K562 (cell line): ENCODE measurements around the gene TRMU. TPM values are rescaled to one million over a fixed set of nuclear protein-coding genes. Genes with fewer than 3 reads are reported as not detected.

Experiments
- ATAC-seq: fragments of 200-7000 bp; cut with Tn5 transposase; 3 replicates; pipeline ENCODE4 v1.9.1; 2020; ENCODE audit warnings: moderate library complexity
- BruUV-seq: library from RNA; stranded (reverse); fragments of 400-500 nt; replicated peaks from 2 replicates; lab custom pipeline; 2021; lab: Mats Ljungman, UMichigan
- CTCF ChIA-PET: fragments of 300-600 bp; formaldehyde crosslinking; extraction: SDS; loops from one replicate; lab custom pipeline; 2021; ENCODE audit warnings: low intra/inter-chr PET ratio; lab: Yijun Ruan, JAX
- POLR2A ChIA-PET: fragments of 300-600, 350-650 bp; sonication (Branson Sonifier 250); formaldehyde crosslinking; extraction: SDS; loops from one replicate; lab custom pipeline; 2021; ENCODE audit warnings: antibody characterized with exemption, inconsistent platforms; lab: Yijun Ruan, JAX
- DNase-seq, 4 experiments: peaks; one replicate each; pipeline versions ENCODE4 v3.0.0 to v3.0.0-alpha.2; 2011 to 2018; ENCODE audit warnings: low spot score in 3 of 4, mixed read lengths in 3 of 4; ENCODE audit errors: extremely low read depth in 1 of 4
- FAIRE-seq: peaks from 2 replicates; lab custom pipeline; 2011; peaks lifted over from hg19 to GRCh38; lab: Jason Lieb, UNC
- H2AFZ ChIP-seq: 2 replicates; pipeline ENCODE4 v1.6.0; 2011; ENCODE audit warnings: low read depth, low read length, control low read depth, inconsistent platforms
- H3K27ac ChIP-seq: fragments of 200-600 bp; 3 replicates; pipeline ENCODE4 v1.8.0; 2011; ENCODE audit warnings: low read depth, mild to moderate bottlenecking, control low read depth, inconsistent platforms, low read length, moderate library complexity, mixed read lengths; ENCODE audit errors: extremely low read depth
- H3K27me3 ChIP-seq, 2 experiments: fragments of 300-600 bp in 1 of 2; 2 replicates in 1 of 2; 3 replicates in 1 of 2; pipeline versions ENCODE4 v1.6.0 to v1.8.0; 2011; ENCODE audit warnings: inconsistent platforms in 2 of 2, low read length in 2 of 2, mild to moderate bottlenecking in 1 of 2, mixed read lengths in 1 of 2, moderate library complexity in 1 of 2; ENCODE audit not compliant: control insufficient read depth in 2 of 2, insufficient read depth in 2 of 2
- H3K36me3 ChIP-seq: fragments of 300-600 bp; 3 replicates; pipeline ENCODE4 v1.8.0; 2011; ENCODE audit warnings: mild to moderate bottlenecking, low read length, inconsistent platforms; ENCODE audit not compliant: control insufficient read depth, insufficient read depth
- H3K4me1 ChIP-seq, 2 experiments: fragments of 200-600 bp in 1 of 2; replicated peaks in 1 of 2; 2 replicates in 1 of 2; 3 replicates in 1 of 2; pipeline versions ENCODE4 v1.5.1 to v1.8.0; 2011; ENCODE audit warnings: inconsistent platforms in 2 of 2, low read length in 2 of 2, mild to moderate bottlenecking in 1 of 2, mixed read lengths in 1 of 2, moderate library complexity in 1 of 2; ENCODE audit not compliant: control insufficient read depth in 2 of 2, insufficient read depth in 2 of 2
- H3K4me2 ChIP-seq: 2 replicates; pipeline ENCODE4 v1.6.1; 2011; ENCODE audit warnings: low read length, control low read depth, inconsistent platforms, mixed read lengths; ENCODE audit not compliant: insufficient read depth
- H3K4me3 ChIP-seq: fragments of 200-600 bp; sonication (generic), shearing (Covaris generic); 2 replicates; pipeline ENCODE4 v1.5.1; 2016; ENCODE audit warnings: control low read depth, inconsistent platforms
- H3K79me2 ChIP-seq: fragments of 200-600 bp; 3 replicates; pipeline ENCODE4 v1.8.0; 2011; ENCODE audit warnings: low read length, inconsistent platforms; ENCODE audit not compliant: control insufficient read depth, insufficient read depth
- H3K9ac ChIP-seq, 2 experiments: 2 replicates each; pipeline versions ENCODE4 v1.6.0 to v1.6.1; 2011; ENCODE audit warnings: low read depth in 2 of 2, low read length in 2 of 2, control low read depth in 1 of 2, inconsistent platforms in 1 of 2, mild to moderate bottlenecking in 1 of 2, mixed read lengths in 1 of 2; ENCODE audit not compliant: insufficient read depth in 1 of 2
- H3K9me1 ChIP-seq: one replicate; pipeline ENCODE4 v1.6.0; 2011; ENCODE audit warnings: inconsistent platforms, mild to moderate bottlenecking, low read length, moderate library complexity; ENCODE audit not compliant: control insufficient read depth, insufficient read depth
- H3K9me3 ChIP-seq: replicated peaks from 2 replicates; pipeline ENCODE4 v1.5.1; 2011; ENCODE audit warnings: low read depth, low read length, inconsistent platforms; ENCODE audit not compliant: control insufficient read depth, insufficient read depth
- H4K20me1 ChIP-seq: replicated peaks from 2 replicates; pipeline ENCODE4 v1.6.1; 2011; ENCODE audit warnings: low read length, inconsistent platforms, mixed read lengths; ENCODE audit not compliant: control insufficient read depth, insufficient read depth
- C11orf30 ChIP-seq: fragments of 450-650 bp; IDR thresholded peaks from 2 replicates; pipeline ENCODE4 v1.6.1; 2016; ENCODE audit warnings: low read depth, mild to moderate bottlenecking
- EZH2 ChIP-seq: IDR thresholded peaks from 2 replicates; pipeline ENCODE4 v1.6.1; 2012; ENCODE audit warnings: low read depth, mild to moderate bottlenecking, inconsistent platforms, low read length, borderline replicate concordance
- FOXA3 ChIP-seq, 2 experiments: fragments of 450-650 bp in 1 of 2; sonication (generic) in 1 of 2; formaldehyde crosslinking; IDR thresholded peaks in 1 of 2; conservative IDR thresholded peaks in 1 of 2; 2 replicates each; pipeline versions ENCODE4 v1.4.0 to v1.8.0; 2020 to 2022; ENCODE audit warnings: mild to moderate bottlenecking in 2 of 2, missing genetic modification reagents in 1 of 2
- PREB ChIP-seq: sonication (generic); formaldehyde crosslinking; IDR thresholded peaks from 2 replicates; pipeline ENCODE4 v1.8.1; 2023; ENCODE audit warnings: mild to moderate bottlenecking, missing genetic modification reagents
- TAF9B ChIP-seq: fragments of 450-650 bp; IDR thresholded peaks from 2 replicates; pipeline ENCODE4 v1.6.1; 2018; ENCODE audit warnings: mild to moderate bottlenecking; ENCODE audit not compliant: partially characterized antibody
- ZNF316 ChIP-seq: fragments of 450-650 bp; IDR thresholded peaks from 2 replicates; pipeline ENCODE4 v1.6.1; 2016
- ZNF512 ChIP-seq: IDR thresholded peaks from 2 replicates; pipeline ENCODE4 v1.6.1; 2016; ENCODE audit warnings: missing genetic modification characterization, missing compliant biosample characterization
- ZZZ3 ChIP-seq: fragments of 450-650 bp; IDR thresholded peaks from 2 replicates; pipeline ENCODE4 v1.6.1; 2016; ENCODE audit warnings: antibody characterized with exemption, mild to moderate bottlenecking, moderate library complexity
- WGBS: fragments of 100-300 bp; shearing (Covaris generic); methylation state at CpG from one replicate; pipeline ENCODE4 v1.1.6; 2016; ENCODE audit warnings: low coverage, mixed read lengths; ENCODE audit not compliant: insufficient coverage; ENCODE audit errors: missing lambda C conversion rate; 5-methylcytosine and 5-hydroxymethylcytosine counted together
- in situ Hi-C: fragments of 300-500 bp; cut with MboI; formaldehyde crosslinking; loops from 4 replicates; pipeline ENCODE4 v1.15.0; 2018; ENCODE audit warnings: inconsistent platforms, mixed read lengths
- intact Hi-C: fragments of 100-400 bp; cut with micrococcal nuclease; formaldehyde crosslinking; loops from 2 replicates; pipeline ENCODE4 v1.14.2; 2022
- polyA plus RNA-seq, 8 experiments: library from polyadenylated mRNA; depleted of rRNA in 4 of 8; stranded (reverse) in 5 of 8; unstranded in 3 of 8; fragments of >200 nt; fragmentation: Nextera tagmentation in 2 of 8; fragmentation: Illumina TruSeq in 1 of 8; extraction: Ambion mirVana in 2 of 8; extraction: Trizol in 1 of 8; gene quantifications; 2 replicates each; pipeline versions ENCODE4 v1.2.1 to v1.2.3, GENCODE V29; 2011 to 2014; ENCODE audit warnings: inconsistent platforms in 1 of 8, missing spikeins in 1 of 8
- total RNA-seq, 7 experiments: library from RNA; depleted of rRNA in 6 of 7; stranded (reverse); fragments of >200 nt in 6 of 7; fragmentation: Illumina TruSeq in 2 of 7; extraction: Trizol in 2 of 7; gene quantifications; 2 replicates each; pipeline versions ENCODE4 v1.2.1 to v1.2.3, GENCODE V29; 2011 to 2021; ENCODE audit warnings: low replicate concordance in 1 of 7
- TF ChIP-seq, protein P1 (sequence below): fragments of 250-450 bp; sonication (Bioruptor Pico); IDR thresholded peaks from 2 replicates; pipeline ENCODE4 v1.5.0; 2021
- TF ChIP-seq, protein P2 (sequence below): IDR thresholded peaks from 2 replicates; pipeline ENCODE4 v1.6.1; 2011; ENCODE audit not compliant: insufficient read length; ENCODE audit errors: extremely low read depth

Gene TRMU
- total and polyA plus RNA-seq, 9 of the 15 experiments (the other 6 are each of a cell fraction or from before 2014, with no cell fraction given) = 2.3 to 49.9 (median 35.3) TPM

- WGBS = 93% methylated on average over 8 of the region's 8 CpGs
- Histone ChIP-seq H3K36me3 (peaks cover 67% of the 10 kb centered on the region; the same call in 2 of the 3 replicates), H3K4me3 (no peak overlapping the region), H3K9ac (no peak overlapping the region), H2AFZ (no peak overlapping the region), H3K79me2 (peaks cover 31% of the 10 kb centered on the region), H4K20me1 (no peaks in the 10 kb centered on the region), H3K27ac (no peak overlapping the region), H3K4me1 (peaks cover 5 to 12% of the 10 kb centered on the region in 2 experiments; a peak in 4 of 5 replicates), H3K9me1 (no peaks in the 10 kb centered on the region), H3K27me3 (no peaks in the 10 kb centered on the region), H3K4me2 (no peak overlapping the region), H3K9me3 (no peaks in the 10 kb centered on the region)
- no peak for TF ChIP-seq ZNF512 (tag)
- peak; percentile 6; the same call in 1 of the 2 replicates for TF ChIP-seq ZNF316
- TF ChIP-seq C11orf30 = 0 out of 2 replicates have a peak, but pooled peaks have one; percentile 7
- in situ Hi-C loops (no loop called here), intact Hi-C loops (no loop called here)
- CTCF ChIA-PET = no interaction called here
- no peak for DNase-seq
- no TSS peak for BruUV-seq
- no peak for FAIRE-seq
- POLR2A ChIA-PET = no interaction called here
- ATAC-seq = no peak
These were observed 3.1 kb downstream of the TRMU start for GRCh38 chr22:46338636-46339035.

DNA sequence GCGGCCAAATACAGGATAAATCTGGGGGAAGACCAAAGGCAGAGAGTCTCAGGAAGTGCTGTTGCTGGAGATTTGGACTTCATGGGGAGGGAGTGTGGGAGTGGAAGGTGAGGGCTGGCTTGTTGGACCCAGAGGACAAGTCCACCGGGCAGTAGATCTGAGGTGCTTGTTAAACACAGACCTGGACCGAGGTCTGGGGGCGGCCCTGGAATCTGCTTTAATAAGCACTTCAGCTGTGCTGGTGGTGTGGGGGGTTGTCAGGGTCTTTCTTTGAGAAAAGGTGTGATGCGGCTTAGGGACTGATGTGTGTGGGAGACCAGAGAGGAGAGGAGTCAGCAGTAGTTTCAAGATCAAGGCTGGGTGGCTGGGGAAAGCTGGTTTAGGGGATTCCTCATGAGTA lies 4.4 kb downstream of the TRMU start:
- no peak for DNase-seq
- no peak overlapping the region for H3K9ac ChIP-seq
- FAIRE-seq = no peak
- intact Hi-C loops = no loop called here
- no peaks in the 10 kb centered on the region for H3K27me3 ChIP-seq
- no TSS peak for BruUV-seq
- H3K9me3 ChIP-seq = no peaks in the 10 kb centered on the region
- peaks cover 2 to 8% of the 10 kb centered on the region in 2 experiments; a peak in 3 of 5 replicates for H3K4me1 ChIP-seq
- H3K79me2 ChIP-seq = peaks cover 31% of the 10 kb centered on the region
- in situ Hi-C loops = no loop called here
- peaks cover 79% of the 10 kb centered on the region; the same call in 2 of the 3 replicates for H3K36me3 ChIP-seq
- ChIA-PET POLR2A (interaction anchor here (1.2 kb wide), 2 partner anchors 28 to 33 kb away, joined by 4 read pairs; no protein-coding TSS in a partner anchor), CTCF (no interaction called here)
- H3K27ac ChIP-seq = no peak overlapping the region
- no peak for ATAC-seq
- H3K4me3 ChIP-seq = no peak overlapping the region
- no peak overlapping the region for H2AFZ ChIP-seq
- H3K9me1 ChIP-seq = no peaks in the 10 kb centered on the region
- WGBS = 80% methylated on average over 2 of the region's 5 CpGs
- H3K4me2 ChIP-seq = no peak overlapping the region
- no peaks in the 10 kb centered on the region for H4K20me1 ChIP-seq
- TF ChIP-seq FOXA3 (CRISPR knock-in tag; conservative IDR thresholded peaks at IDR 0.05 in 1 of 2, IDR thresholded peaks at IDR 0.05 in 1 of 2) = no peak
- TF ChIP-seq, protein P1, sequence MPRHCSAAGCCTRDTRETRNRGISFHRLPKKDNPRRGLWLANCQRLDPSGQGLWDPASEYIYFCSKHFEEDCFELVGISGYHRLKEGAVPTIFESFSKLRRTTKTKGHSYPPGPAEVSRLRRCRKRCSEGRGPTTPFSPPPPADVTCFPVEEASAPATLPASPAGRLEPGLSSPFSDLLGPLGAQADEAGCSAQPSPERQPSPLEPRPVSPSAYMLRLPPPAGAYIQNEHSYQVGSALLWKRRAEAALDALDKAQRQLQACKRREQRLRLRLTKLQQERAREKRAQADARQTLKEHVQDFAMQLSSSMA (CRISPR knock-in tag) = no peak
- TF ChIP-seq ZZZ3 = no peak
- TF ChIP-seq, protein P2, sequence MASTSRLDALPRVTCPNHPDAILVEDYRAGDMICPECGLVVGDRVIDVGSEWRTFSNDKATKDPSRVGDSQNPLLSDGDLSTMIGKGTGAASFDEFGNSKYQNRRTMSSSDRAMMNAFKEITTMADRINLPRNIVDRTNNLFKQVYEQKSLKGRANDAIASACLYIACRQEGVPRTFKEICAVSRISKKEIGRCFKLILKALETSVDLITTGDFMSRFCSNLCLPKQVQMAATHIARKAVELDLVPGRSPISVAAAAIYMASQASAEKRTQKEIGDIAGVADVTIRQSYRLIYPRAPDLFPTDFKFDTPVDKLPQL = no peak
- no peak for TF ChIP-seq TAF9B
- no peak for TF ChIP-seq PREB (CRISPR knock-in tag)
- no peak for TF ChIP-seq EZH2
